Gastroesophageal sphincter (tissue), 4 donors: ENCODE data around the gene NARF. TPM values are rescaled to one million over a fixed set of nuclear protein-coding genes. Genes with fewer than 3 reads are reported as not detected.

ENCODE experiments used
- ATAC-seq: fragments of 150-250 bp; one replicate; pipeline ENCODE4 v1.9.1; 2016; ENCODE audit warnings: mild to moderate bottlenecking, moderate library complexity
- H3K27ac ChIP-seq, 4 donors: fragments of 200-600 bp; sonication (generic) in 3 of 4; 1 replicate in 3 of 4; 2 replicates in 1 of 4; pipeline ENCODE4 v1.5.1; 2016 to 2019
- H3K27me3 ChIP-seq: fragments of 200-600 bp; sonication (generic); one replicate; pipeline ENCODE4 v1.5.1; 2019
- H3K36me3 ChIP-seq, 2 donors: fragments of 200-600 bp; sonication (generic); one replicate each; pipeline ENCODE4 v1.5.1; 2019; ENCODE audit warnings: control low read depth in 1 of 2
- H3K4me1 ChIP-seq, 3 donors: fragments of 200-600 bp; sonication (generic); 1 replicate in 2 of 3; 2 replicates in 1 of 3; pipeline ENCODE4 v1.5.1; 2016 to 2019; ENCODE audit warnings: control low read depth in 2 of 3
- H3K4me3 ChIP-seq, 2 donors: fragments of 200-600 bp; sonication (generic); one replicate each; pipeline ENCODE4 v1.5.1; 2019; ENCODE audit warnings: mild to moderate bottlenecking in 1 of 2, moderate library complexity in 1 of 2
- H3K9me3 ChIP-seq, 3 donors: fragments of 200-600 bp; sonication (generic); one replicate each; pipeline ENCODE4 v1.5.1; 2017 to 2019; ENCODE audit warnings: control low read depth in 2 of 3
- CTCF ChIP-seq, 4 experiments: fragments of 200-600 bp in 2 of 4; fragments of 450-650 bp in 2 of 4; sonication (generic) in 1 of 4; IDR thresholded peaks; one replicate each; pipeline ENCODE4 v1.5.1; 2017 to 2019; ENCODE audit warnings: antibody characterized with exemption in 4 of 4, mild to moderate bottlenecking in 2 of 4, moderate library complexity in 2 of 4
- EP300 ChIP-seq: sonication (generic); formaldehyde crosslinking; IDR thresholded peaks from one replicate; pipeline ENCODE4 v1.6.1; 2017; ENCODE audit warnings: antibody characterized with exemption, mild to moderate bottlenecking
- POLR2A ChIP-seq, 2 donors: fragments of 450-650 bp; IDR thresholded peaks; one replicate each; pipeline ENCODE4 v1.6.1; 2017; ENCODE audit warnings: antibody characterized with exemption in 2 of 2, mild to moderate bottlenecking in 2 of 2, moderate library complexity in 1 of 2
- POLR2AphosphoS5 ChIP-seq: sonication (generic); formaldehyde crosslinking; IDR thresholded peaks from one replicate; pipeline ENCODE4 v1.6.1; 2017; ENCODE audit warnings: antibody characterized with exemption
- WGBS, 2 donors: methylation state at CpG; one replicate each; pipeline ENCODE4 v1.1.5; 2018; ENCODE audit warnings: low coverage in 1 of 2; 5-methylcytosine and 5-hydroxymethylcytosine counted together
- total RNA-seq, 4 donors: library from RNA; depleted of rRNA; stranded (reverse); fragments of >200 nt; gene quantifications; one replicate each; pipeline ENCODE4 v1.1.0, GENCODE V29; 2016

The NARF gene
- total RNA-seq, 4 donors from 2014 or later = 30.4 to 78.1 (median 44.9) TPM

- Histone ChIP-seq H3K27me3 (no peaks in the 10 kb centered on the region), H3K27ac (no peak overlapping the region), H3K4me3 (no peak overlapping the region), H3K36me3 (peaks cover 0 to 100% of the 10 kb centered on the region in 2 donors), H3K4me1 (peaks cover 0 to 12% (median 0%) of the 10 kb centered on the region in 3 donors), H3K9me3 (no peaks in the 10 kb centered on the region)
- TF ChIP-seq POLR2A (IDR thresholded peaks at IDR 0.05) = no peak
- TF ChIP-seq EP300 = no peak
- no peak for TF ChIP-seq CTCF (IDR thresholded peaks at IDR 0.05)
- no peak for TF ChIP-seq POLR2AphosphoS5
- WGBS, 2 donors = 55 to 60% methylated on average over 1 to 4 of the region's 9 CpGs
- ATAC-seq = no peak
These were observed 21.8 kb downstream of the NARF start for GRCh38 chr17:82480318-82480717.

- Histone ChIP-seq H3K4me3 (no peak overlapping the region), H3K9me3 (no peaks in the 10 kb centered on the region), H3K27ac (no peak overlapping the region), H3K4me1 (peaks cover 0 to 18% (median 0%) of the 10 kb centered on the region in 3 donors), H3K27me3 (no peaks in the 10 kb centered on the region), H3K36me3 (peaks cover 0 to 100% of the 10 kb centered on the region in 2 donors)
- TF ChIP-seq POLR2A (IDR thresholded peaks at IDR 0.05) (no peak), CTCF (IDR thresholded peaks at IDR 0.05) (no peak)
- no peak for ATAC-seq
- WGBS, 2 donors = 75 to 97% methylated on average over 6 of the region's 6 CpGs
These were observed 24.7 kb downstream of the NARF start for GRCh38 chr17:82483204-82483660.

- ATAC-seq = no peak
- Histone ChIP-seq H3K27ac (no peak overlapping the region), H3K4me3 (no peak overlapping the region), H3K9me3 (no peaks in the 10 kb centered on the region), H3K27me3 (no peaks in the 10 kb centered on the region), H3K4me1 (peaks cover 0 to 24% (median 0%) of the 10 kb centered on the region in 3 donors), H3K36me3 (peaks cover 0 to 100% of the 10 kb centered on the region in 2 donors)
- no peak for TF ChIP-seq CTCF (IDR thresholded peaks at IDR 0.05)
- TF ChIP-seq POLR2A (IDR thresholded peaks at IDR 0.05) = no peak
- TF ChIP-seq EP300 = no peak
- no peak for TF ChIP-seq POLR2AphosphoS5
- no CpG with 5 or more reads among the region's 9 CpGs for WGBS, 2 donors
These were observed 25.3 kb downstream of the NARF start for GRCh38 chr17:82483836-82484235.

- Histone ChIP-seq H3K4me3 (no peak overlapping the region), H3K4me1 (peaks cover 0 to 22% (median 4%) of the 10 kb centered on the region in 3 donors), H3K27me3 (no peaks in the 10 kb centered on the region), H3K36me3 (peaks cover 0 to 79% of the 10 kb centered on the region in 2 donors), H3K27ac (no peak overlapping the region), H3K9me3 (no peaks in the 10 kb centered on the region)
- no peak for ATAC-seq
- WGBS, 2 donors = 77% methylated on average over 3 of the region's 13 CpGs; no CpG with 5 or more reads in 1 of the 2 donors
- TF ChIP-seq POLR2AphosphoS5 = no peak
- TF ChIP-seq EP300 = no peak
- no peak for TF ChIP-seq POLR2A (IDR thresholded peaks at IDR 0.05)
- TF ChIP-seq CTCF (IDR thresholded peaks at IDR 0.05) = no peak
These were observed 27.9 kb downstream of the NARF start for GRCh38 chr17:82486231-82487094.

GRCh38 chr17:82487910-82488309 lies 29.4 kb downstream of the NARF start:
- Histone ChIP-seq H3K4me1 (peaks cover 0 to 27% (median 4%) of the 10 kb centered on the region in 3 donors), H3K27ac (peak overlapping the region in 3 of 4 donors; percentile 20 to 76 (median 73)), H3K9me3 (no peaks in the 10 kb centered on the region), H3K4me3 (no peak overlapping the region), H3K36me3 (peaks cover 0 to 65% of the 10 kb centered on the region in 2 donors), H3K27me3 (no peaks in the 10 kb centered on the region)
- 74 to 77% methylated on average over 3 of the region's 14 CpGs for WGBS, 2 donors
- no peak for ATAC-seq
- no peak for TF ChIP-seq POLR2A (IDR thresholded peaks at IDR 0.05)
- no peak for TF ChIP-seq CTCF (IDR thresholded peaks at IDR 0.05)
- no peak for TF ChIP-seq EP300
- TF ChIP-seq POLR2AphosphoS5 = no peak
